ENCODE measurements around the gene POU2AF3.
"Not testable (repeated sequence)": the region's sequence is repeated elsewhere in the genome, so short reads cannot be mapped to it uniquely, and the experiment has no call there.

Gene POU2AF3

GRCh38 chr11:111300569-111300968 lies 2.2 kb downstream of the POU2AF3 start:
- DNase-seq (ENCODE audit: low read depth in 2 of 2), result no peak

- DNase-seq (ENCODE audit: low read depth in 2 of 2), result no peak
Measured at GRCh38 chr11:111301004-111301841, 2.9 kb downstream of the POU2AF3 start.

- no peak for DNase-seq (ENCODE audit: low read depth in 2 of 2)
Measured at GRCh38 chr11:111301842-111302118, 3.4 kb downstream of the POU2AF3 start.

GRCh38 chr11:111302298-111302697 lies 4.0 kb downstream of the POU2AF3 start:
- DNase-seq (ENCODE audit: low read depth in 2 of 2), result no peak

GRCh38 chr11:111303461-111303860 lies 5.1 kb downstream of the POU2AF3 start:
- no peak for DNase-seq (ENCODE audit: low read depth in 2 of 2)

- DNase-seq (ENCODE audit: low read depth in 2 of 2), result no peak
Measured at GRCh38 chr11:111305162-111305802, 6.9 kb downstream of the POU2AF3 start.

GRCh38 chr11:111305876-111306275 lies 7.5 kb downstream of the POU2AF3 start:
- DNase-seq (ENCODE audit: low read depth in 2 of 2), result no peak

- no peak for DNase-seq (ENCODE audit: low read depth in 2 of 2)
Measured at GRCh38 chr11:111306321-111306720, 8.0 kb downstream of the POU2AF3 start.

- DNase-seq (ENCODE audit: low read depth in 2 of 2), result no peak
Measured at GRCh38 chr11:111307472-111308108, 9.2 kb downstream of the POU2AF3 start.

GRCh38 chr11:111308140-111308539 lies 9.8 kb downstream of the POU2AF3 start:
- DNase-seq (ENCODE audit: low read depth in 2 of 2), result no peak

GRCh38 chr11:111309215-111309915 lies 11.0 kb downstream of the POU2AF3 start:
- no peak for DNase-seq (ENCODE audit: low read depth in 2 of 2)

GRCh38 chr11:111310088-111310487 lies 11.7 kb downstream of the POU2AF3 start:
- no peak for DNase-seq (ENCODE audit: low read depth in 2 of 2)

GRCh38 chr11:111310723-111311122 lies 12.4 kb downstream of the POU2AF3 start:
- no peak for DNase-seq (ENCODE audit: low read depth in 2 of 2)

- DNase-seq (ENCODE audit: low read depth in 2 of 2), result no peak
Measured at GRCh38 chr11:111312076-111312475, 13.7 kb downstream of the POU2AF3 start.

GRCh38 chr11:111319296-111319695 lies 20.9 kb downstream of the POU2AF3 start:
- no peak for DNase-seq (ENCODE audit: low read depth in 2 of 2)

GRCh38 chr11:111320199-111320598 lies 21.9 kb downstream of the POU2AF3 start:
- DNase-seq (ENCODE audit: low read depth in 2 of 2), result not testable (repeated sequence)

- no peak for DNase-seq (ENCODE audit: low read depth in 2 of 2)
Measured at GRCh38 chr11:111320728-111321568, 22.6 kb downstream of the POU2AF3 start.

- DNase-seq (ENCODE audit: low read depth in 2 of 2), result no peak
Measured at GRCh38 chr11:111322534-111322933, 24.2 kb downstream of the POU2AF3 start.

- DNase-seq (ENCODE audit: low read depth in 2 of 2), result no peak
Measured at GRCh38 chr11:111324277-111324720, 26.0 kb downstream of the POU2AF3 start.

- no peak for DNase-seq (ENCODE audit: low read depth in 2 of 2)
Measured at GRCh38 chr11:111325259-111325658, 26.9 kb downstream of the POU2AF3 start.

GRCh38 chr11:111326824-111327223 lies 28.5 kb downstream of the POU2AF3 start:
- no peak for DNase-seq (ENCODE audit: low read depth in 2 of 2)
